ENCODE results near the gene RETREG3. TPM values are rescaled to one million over a fixed set of nuclear protein-coding genes. Genes with fewer than 3 reads are reported as not detected.

Gene RETREG3
- total and polyA plus RNA-seq, 2 of the 13 experiments (the other 11 are each of a cell fraction or from before 2014, with no cell fraction given), result 47.0 to 55.8 TPM

DNA sequence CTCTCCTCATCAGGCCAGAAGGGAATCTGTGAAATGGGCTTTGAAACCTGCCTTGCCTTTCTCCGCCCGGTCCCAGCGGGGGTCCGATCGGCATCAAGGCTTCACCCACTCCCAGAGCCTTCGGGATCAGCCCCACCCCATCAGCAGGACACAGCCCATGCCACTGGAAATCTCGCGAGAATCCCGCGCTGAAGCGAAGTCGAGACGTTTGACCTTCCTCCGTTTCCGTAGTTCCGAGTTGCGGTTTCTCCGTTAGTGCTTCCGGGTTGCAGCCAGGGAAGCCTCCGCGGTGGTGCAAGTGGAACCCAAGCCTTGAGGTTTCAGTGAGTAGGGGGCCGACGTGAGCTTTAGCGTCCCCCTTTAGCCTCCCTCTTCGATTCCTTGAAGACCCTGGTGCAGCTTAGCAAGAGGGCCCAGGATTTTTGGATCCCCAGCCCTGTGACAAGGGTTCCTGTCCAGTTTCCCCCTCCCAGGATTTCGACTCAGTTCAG lies 47.2 kb downstream of the RETREG3 start, which contains the start of gene COASY (continued):
- TF ChIP-seq, protein P1, sequence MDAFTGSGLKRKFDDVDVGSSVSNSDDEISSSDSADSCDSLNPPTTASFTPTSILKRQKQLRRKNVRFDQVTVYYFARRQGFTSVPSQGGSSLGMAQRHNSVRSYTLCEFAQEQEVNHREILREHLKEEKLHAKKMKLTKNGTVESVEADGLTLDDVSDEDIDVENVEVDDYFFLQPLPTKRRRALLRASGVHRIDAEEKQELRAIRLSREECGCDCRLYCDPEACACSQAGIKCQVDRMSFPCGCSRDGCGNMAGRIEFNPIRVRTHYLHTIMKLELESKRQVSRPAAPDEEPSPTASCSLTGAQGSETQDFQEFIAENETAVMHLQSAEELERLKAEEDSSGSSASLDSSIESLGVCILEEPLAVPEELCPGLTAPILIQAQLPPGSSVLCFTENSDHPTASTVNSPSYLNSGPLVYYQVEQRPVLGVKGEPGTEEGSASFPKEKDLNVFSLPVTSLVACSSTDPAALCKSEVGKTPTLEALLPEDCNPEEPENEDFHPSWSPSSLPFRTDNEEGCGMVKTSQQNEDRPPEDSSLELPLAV (CRISPR knock-in tag; conservative IDR thresholded peaks at IDR 0.05; ENCODE audit: low read depth), result no peak
- TF ChIP-seq ETV6 (CRISPR knock-in tag; conservative IDR thresholded peaks at IDR 0.05), result peak; percentile 49
- peak; percentile 65; the same call in 1 of the 2 replicates for TF ChIP-seq ARID2 (CRISPR knock-in tag; IDR thresholded peaks at IDR 0.05; ENCODE audit: borderline replicate concordance)
- no peak for TF ChIP-seq HMG20A (CRISPR knock-in tag; IDR thresholded peaks at IDR 0.05; ENCODE audit: borderline replicate concordance)
- TF ChIP-seq ARID5B (CRISPR knock-in tag; IDR thresholded peaks at IDR 0.05), result peak; percentile 74
- no peak; the same call in 1 of the 2 replicates for TF ChIP-seq ZNF414 (CRISPR knock-in tag; IDR thresholded peaks at IDR 0.05)
- TF ChIP-seq, protein P2, sequence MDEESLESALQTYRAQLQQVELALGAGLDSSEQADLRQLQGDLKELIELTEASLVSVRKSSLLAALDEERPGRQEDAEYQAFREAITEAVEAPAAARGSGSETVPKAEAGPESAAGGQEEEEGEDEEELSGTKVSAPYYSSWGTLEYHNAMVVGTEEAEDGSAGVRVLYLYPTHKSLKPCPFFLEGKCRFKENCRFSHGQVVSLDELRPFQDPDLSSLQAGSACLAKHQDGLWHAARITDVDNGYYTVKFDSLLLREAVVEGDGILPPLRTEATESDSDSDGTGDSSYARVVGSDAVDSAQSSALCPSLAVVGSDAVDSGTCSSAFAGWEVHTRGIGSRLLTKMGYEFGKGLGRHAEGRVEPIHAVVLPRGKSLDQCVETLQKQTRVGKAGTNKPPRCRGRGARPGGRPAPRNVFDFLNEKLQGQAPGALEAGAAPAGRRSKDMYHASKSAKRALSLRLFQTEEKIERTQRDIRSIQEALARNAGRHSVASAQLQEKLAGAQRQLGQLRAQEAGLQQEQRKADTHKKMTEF (CRISPR knock-in tag; IDR thresholded peaks at IDR 0.05), result peak; percentile 94
- peak; percentile 97; the same call in 1 of the 2 replicates for TF ChIP-seq TARDBP (CRISPR knock-in tag; IDR thresholded peaks at IDR 0.05)
- 0 out of 2 replicates have a peak, but pooled peaks have one; percentile 19 for TF ChIP-seq ARHGAP35 (CRISPR knock-in tag; IDR thresholded peaks at IDR 0.05; ENCODE audit: borderline replicate concordance)
- TF ChIP-seq, protein P3, sequence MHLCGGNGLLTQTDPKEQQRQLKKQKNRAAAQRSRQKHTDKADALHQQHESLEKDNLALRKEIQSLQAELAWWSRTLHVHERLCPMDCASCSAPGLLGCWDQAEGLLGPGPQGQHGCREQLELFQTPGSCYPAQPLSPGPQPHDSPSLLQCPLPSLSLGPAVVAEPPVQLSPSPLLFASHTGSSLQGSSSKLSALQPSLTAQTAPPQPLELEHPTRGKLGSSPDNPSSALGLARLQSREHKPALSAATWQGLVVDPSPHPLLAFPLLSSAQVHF (CRISPR knock-in tag; IDR thresholded peaks at IDR 0.05), result peak; percentile 58; the same call in 1 of the 2 replicates
- TF ChIP-seq, protein P4, sequence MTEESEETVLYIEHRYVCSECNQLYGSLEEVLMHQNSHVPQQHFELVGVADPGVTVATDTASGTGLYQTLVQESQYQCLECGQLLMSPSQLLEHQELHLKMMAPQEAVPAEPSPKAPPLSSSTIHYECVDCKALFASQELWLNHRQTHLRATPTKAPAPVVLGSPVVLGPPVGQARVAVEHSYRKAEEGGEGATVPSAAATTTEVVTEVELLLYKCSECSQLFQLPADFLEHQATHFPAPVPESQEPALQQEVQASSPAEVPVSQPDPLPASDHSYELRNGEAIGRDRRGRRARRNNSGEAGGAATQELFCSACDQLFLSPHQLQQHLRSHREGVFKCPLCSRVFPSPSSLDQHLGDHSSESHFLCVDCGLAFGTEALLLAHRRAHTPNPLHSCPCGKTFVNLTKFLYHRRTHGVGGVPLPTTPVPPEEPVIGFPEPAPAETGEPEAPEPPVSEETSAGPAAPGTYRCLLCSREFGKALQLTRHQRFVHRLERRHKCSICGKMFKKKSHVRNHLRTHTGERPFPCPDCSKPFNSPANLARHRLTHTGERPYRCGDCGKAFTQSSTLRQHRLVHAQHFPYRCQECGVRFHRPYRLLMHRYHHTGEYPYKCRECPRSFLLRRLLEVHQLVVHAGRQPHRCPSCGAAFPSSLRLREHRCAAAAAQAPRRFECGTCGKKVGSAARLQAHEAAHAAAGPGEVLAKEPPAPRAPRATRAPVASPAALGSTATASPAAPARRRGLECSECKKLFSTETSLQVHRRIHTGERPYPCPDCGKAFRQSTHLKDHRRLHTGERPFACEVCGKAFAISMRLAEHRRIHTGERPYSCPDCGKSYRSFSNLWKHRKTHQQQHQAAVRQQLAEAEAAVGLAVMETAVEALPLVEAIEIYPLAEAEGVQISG (CRISPR knock-in tag; IDR thresholded peaks at IDR 0.05), result peak; percentile 95
- TF ChIP-seq KLF12 (CRISPR knock-in tag; IDR thresholded peaks at IDR 0.05; ENCODE audit: borderline replicate concordance), result peak; percentile 92
- TF ChIP-seq IRF1 (CRISPR knock-in tag; IDR thresholded peaks at IDR 0.05; ENCODE audit: low read depth), result peak; percentile 51; the same call in 1 of the 2 replicates
- no peak; the same call in 1 of the 2 replicates for TF ChIP-seq ADNP (CRISPR knock-in tag; IDR thresholded peaks at IDR 0.05)
- peak; percentile 63; the same call in 1 of the 2 replicates for TF ChIP-seq FOXK2 (IDR thresholded peaks at IDR 0.05)
- peak; percentile 97 for TF ChIP-seq ASH2L (IDR thresholded peaks at IDR 0.05; ENCODE audit: insufficient read length, low read depth, low read length)
- TF ChIP-seq NCOR1 (IDR thresholded peaks at IDR 0.05; ENCODE audit: borderline replicate concordance, low read length), result no peak; the same call in 1 of the 2 replicates

All from HepG2 (cell line).